Hepatocyte (in vitro differentiated cells): Measurements from ENCODE around the gene CELF4.

Experiments used
- CTCF ChIP-seq: fragments of 200-600 bp; sonication (generic); IDR thresholded peaks from 2 replicates; pipeline ENCODE4 v1.5.1; 2016; ENCODE audit warnings: antibody characterized with exemption, mild to moderate bottlenecking; ENCODE audit not compliant: poor library complexity
- EZH2 ChIP-seq: fragments of 200-600 bp; sonication (generic); IDR thresholded peaks from 2 replicates; pipeline ENCODE4 v1.6.1; 2016; ENCODE audit warnings: antibody characterized with exemption, mild to moderate bottlenecking, borderline replicate concordance
- EZH2phosphoT487 ChIP-seq: fragments of 200-600 bp; sonication (generic); IDR thresholded peaks from one replicate; pipeline ENCODE4 v1.6.1; 2018; ENCODE audit warnings: antibody characterized with exemption, mild to moderate bottlenecking, low read depth, moderate library complexity; ENCODE audit not compliant: unreplicated experiment, severe bottlenecking

DNA sequence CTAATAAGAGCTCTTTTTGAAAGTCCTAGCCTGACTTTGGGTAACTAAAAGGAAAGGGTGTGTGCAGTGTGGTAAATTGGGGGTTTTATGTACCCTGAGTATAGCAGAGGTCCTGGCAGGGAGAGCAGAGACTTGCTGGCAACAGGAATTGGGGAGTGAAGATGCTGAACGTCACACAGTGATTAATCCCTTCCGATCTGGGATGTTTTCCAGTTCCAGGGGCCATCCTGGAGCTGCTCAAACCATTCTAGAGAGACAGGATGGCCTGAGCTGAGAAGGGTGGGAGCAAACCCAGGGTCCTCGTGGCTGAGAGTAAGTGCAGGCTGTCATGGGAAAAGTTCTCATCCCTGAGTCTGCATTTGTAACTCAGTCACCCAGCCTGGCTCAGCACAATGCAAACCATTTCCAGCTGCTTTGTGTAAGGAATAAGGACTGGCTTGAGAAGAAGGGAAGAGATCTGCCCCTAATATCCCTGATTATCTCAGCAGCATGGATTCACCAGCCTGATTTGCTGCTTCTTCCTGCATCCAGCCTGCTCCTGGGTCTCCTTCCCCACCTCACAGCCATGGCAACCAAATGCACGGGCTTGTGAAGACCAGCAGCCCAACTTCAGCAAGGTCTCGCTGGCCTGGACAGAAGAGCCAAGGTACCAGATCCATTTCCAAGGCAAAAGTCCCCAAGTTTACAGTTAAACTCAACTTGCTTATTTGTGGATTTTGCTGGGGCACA is 47.1 kb upstream of the CELF4 start:
- no peak for TF ChIP-seq CTCF
- TF ChIP-seq EZH2phosphoT487: no peak
- no peak for TF ChIP-seq EZH2
